ENCODE data around the gene COL12A1.

The COL12A1 gene

GRCh38 chr6:75205776-75206575, at the start of gene COL12A1:
Gene COL12A1 (minus strand): TSS chr6:75206053. CDS start chr6:75202792, 3,261 bp downstream.
- no peak for DNase-seq

- DNase-seq = no peak
These were observed 44.7 kb upstream of the COL12A1 start for GRCh38 chr6:75250552-75250951.

GRCh38 chr6:75249837-75250236, 44.0 kb upstream of the COL12A1 start:
- DNase-seq = no peak

GRCh38 chr6:75246386-75246785, 40.5 kb upstream of the COL12A1 start:
- no peak for DNase-seq

- no peak for DNase-seq
These were observed 38.3 kb upstream of the COL12A1 start for GRCh38 chr6:75244063-75244584.

GRCh38 chr6:75243333-75244062, 37.6 kb upstream of the COL12A1 start, which contains the start of gene COX7A2:
Gene COX7A2 (minus strand): TSS chr6:75243801. CDS start chr6:75243734, 67 bp downstream.
- DNase-seq = peak; percentile 94

- DNase-seq = no peak
These were observed 30.8 kb upstream of the COL12A1 start for GRCh38 chr6:75236630-75237029.

GRCh38 chr6:75235271-75235670, 29.4 kb upstream of the COL12A1 start:
- no peak for DNase-seq

GRCh38 chr6:75234126-75234865, 28.4 kb upstream of the COL12A1 start:
- DNase-seq = no peak

GRCh38 chr6:75233092-75233615, 27.3 kb upstream of the COL12A1 start:
- DNase-seq = no peak

GRCh38 chr6:75230484-75231325, 24.9 kb upstream of the COL12A1 start:
- DNase-seq = no peak

- DNase-seq = no peak
These were observed 18.6 kb upstream of the COL12A1 start for GRCh38 chr6:75224303-75224926.

GRCh38 chr6:75223428-75223827, 17.6 kb upstream of the COL12A1 start:
- no peak for DNase-seq

GRCh38 chr6:75222261-75222660, 16.4 kb upstream of the COL12A1 start:
- DNase-seq = no peak

GRCh38 chr6:75221116-75221515, 15.3 kb upstream of the COL12A1 start:
- DNase-seq = no peak

- no peak for DNase-seq
These were observed 14.5 kb upstream of the COL12A1 start for GRCh38 chr6:75220357-75220756.

- DNase-seq = no peak
These were observed 13.4 kb upstream of the COL12A1 start for GRCh38 chr6:75219263-75219662.

- no peak for DNase-seq
These were observed 11.3 kb upstream of the COL12A1 start for GRCh38 chr6:75217193-75217592.

GRCh38 chr6:75215291-75215690, 9.4 kb upstream of the COL12A1 start:
- DNase-seq = no peak

- no peak for DNase-seq
These were observed 7.9 kb upstream of the COL12A1 start for GRCh38 chr6:75213732-75214131.

GRCh38 chr6:75213112-75213511, 7.3 kb upstream of the COL12A1 start:
- DNase-seq = no peak
